HepG2 (cell line): ENCODE results near the gene DNAJB2. TPM values are rescaled to one million over a fixed set of nuclear protein-coding genes. Genes with fewer than 3 reads are reported as not detected.
A peak's percentile ranks its signal among the peaks of the same experiment; 100 is the strongest.

Experiments used
- ATAC-seq: fragments of 200-7000 bp; cut with Tn5 transposase; 3 replicates; pipeline ENCODE4 v1.9.1; 2020; ENCODE audit warnings: mild to moderate bottlenecking, moderate library complexity
- BruUV-seq: library from RNA; stranded (reverse); fragments of 400-500 nt; replicated peaks from 2 replicates; lab custom pipeline; 2021; lab: Mats Ljungman, UMichigan
- CTCF ChIA-PET: fragments of 300-600 bp; formaldehyde crosslinking; extraction: SDS; loops from one replicate; lab custom pipeline; 2021; ENCODE audit warnings: low total read pairs, inconsistent platforms, low intra/inter-chr PET ratio; lab: Yijun Ruan, JAX
- POLR2A ChIA-PET: fragments of 350-600 bp; sonication (Branson Sonifier 250); formaldehyde crosslinking; loops from one replicate; lab custom pipeline; 2020; ENCODE audit warnings: antibody characterized with exemption, inconsistent platforms; lab: Yijun Ruan, JAX
- DNase-seq: peaks from one replicate; pipeline ENCODE4 v3.0.0-alpha.2; 2015; ENCODE audit warnings: low spot score
- FAIRE-seq: peaks from 3 replicates; lab custom pipeline; 2011; peaks lifted over from hg19 to GRCh38; lab: Jason Lieb, UNC
- H2AFZ ChIP-seq: one replicate; pipeline ENCODE4 v1.6.1; 2011; ENCODE audit warnings: low read length, inconsistent platforms
- H3K27ac ChIP-seq: fragments of 300-600 bp; 3 replicates; pipeline ENCODE4 v1.8.0; 2011; ENCODE audit warnings: mixed run types, mild to moderate bottlenecking, mixed read lengths, low read length, inconsistent platforms; ENCODE audit not compliant: insufficient read depth; ENCODE audit errors: extremely low read length
- H3K27me3 ChIP-seq, 2 experiments: fragments of 200-600 bp in 1 of 2; 2 replicates in 1 of 2; 3 replicates in 1 of 2; pipeline versions ENCODE4 v1.6.0 to v1.8.0; 2011; ENCODE audit warnings: low read length in 2 of 2, mild to moderate bottlenecking in 2 of 2, moderate library complexity in 2 of 2, inconsistent platforms in 1 of 2; ENCODE audit not compliant: insufficient read depth in 2 of 2, control insufficient read depth in 1 of 2
- H3K36me3 ChIP-seq, 2 experiments: fragments of 200-600 bp in 1 of 2; replicated peaks in 1 of 2; 2 replicates in 1 of 2; 3 replicates in 1 of 2; pipeline versions ENCODE4 v1.5.1 to v1.8.0; 2011; ENCODE audit warnings: low read length in 2 of 2, inconsistent platforms in 1 of 2; ENCODE audit not compliant: insufficient read depth in 2 of 2, control insufficient read depth in 1 of 2
- H3K4me1 ChIP-seq: 2 replicates; pipeline ENCODE4 v1.5.1; 2012; ENCODE audit warnings: low read length, inconsistent platforms; ENCODE audit not compliant: insufficient read depth
- H3K4me2 ChIP-seq: 2 replicates; pipeline ENCODE4 v1.6.0; 2011; ENCODE audit warnings: low read depth, low read length, inconsistent platforms
- H3K4me3 ChIP-seq, 3 experiments: fragments of 200-600 bp in 1 of 3; sonication (generic), shearing (Covaris generic) in 1 of 3; replicated peaks in 1 of 3; 2 replicates each; pipeline ENCODE4 v1.5.1; 2011 to 2016; ENCODE audit warnings: low read length in 3 of 3, inconsistent platforms in 2 of 3, low read depth in 2 of 3, mild to moderate bottlenecking in 2 of 3, control low read depth in 1 of 3, mixed read lengths in 1 of 3; ENCODE audit not compliant: insufficient read depth in 1 of 3
- H3K79me2 ChIP-seq: one replicate; pipeline ENCODE4 v1.6.1; 2011; ENCODE audit warnings: low read length, inconsistent platforms; ENCODE audit not compliant: insufficient read depth
- H3K9ac ChIP-seq: 2 replicates; pipeline ENCODE4 v1.6.0; 2011; ENCODE audit warnings: mild to moderate bottlenecking, low read depth, low read length, inconsistent platforms; ENCODE audit not compliant: insufficient read depth
- H3K9me3 ChIP-seq: 2 replicates; pipeline ENCODE4 v1.5.1; 2012; ENCODE audit warnings: mild to moderate bottlenecking, low read length
- H4K20me1 ChIP-seq: 2 replicates; pipeline ENCODE4 v1.6.0; 2011; ENCODE audit warnings: inconsistent platforms, mild to moderate bottlenecking, low read length, moderate library complexity; ENCODE audit not compliant: insufficient read depth
- CHD4 ChIP-seq: fragments of 200-600 bp; sonication (generic); IDR thresholded peaks from 2 replicates; pipeline ENCODE4 v1.7.0; 2017; ENCODE audit warnings: mild to moderate bottlenecking, low read length, borderline replicate concordance
- KAT7 ChIP-seq: IDR thresholded peaks from 2 replicates; pipeline ENCODE4 v1.6.1; 2018; ENCODE audit warnings: borderline replicate concordance, missing compliant biosample characterization
- PREB ChIP-seq: sonication (generic); formaldehyde crosslinking; IDR thresholded peaks from 2 replicates; pipeline ENCODE4 v1.4.0; 2020; ENCODE audit warnings: missing genetic modification reagents
- ZMYM3 ChIP-seq: sonication (generic); formaldehyde crosslinking; IDR thresholded peaks from 2 replicates; pipeline ENCODE4 v1.5.1; 2020; ENCODE audit warnings: mild to moderate bottlenecking, missing genetic modification reagents
- ZNF431 ChIP-seq: sonication (generic); formaldehyde crosslinking; IDR thresholded peaks from 2 replicates; pipeline ENCODE4 v1.9.0; 2022; ENCODE audit warnings: missing genetic modification reagents, low read depth, mild to moderate bottlenecking, borderline replicate concordance
- ZNF674 ChIP-seq: sonication (generic); formaldehyde crosslinking; IDR thresholded peaks from 2 replicates; pipeline ENCODE4 v1.5.0; 2020; ENCODE audit warnings: low read depth, mild to moderate bottlenecking, missing genetic modification reagents
- WGBS: methylation state at CpG from one replicate; pipeline ENCODE4 v1.1.6; 2017; ENCODE audit warnings: low lambda C conversion rate; 5-methylcytosine and 5-hydroxymethylcytosine counted together
- in situ Hi-C: cut with HindIII; loops from 2 replicates; pipeline ENCODE4 v1.10.0; 2017; ENCODE audit warnings: low pct_unique_long_range_greater_than_20kb; ENCODE audit not compliant: extremely low pct_ligation_motif_present
- intact Hi-C: fragments of 100-400 bp; cut with micrococcal nuclease; formaldehyde crosslinking; loops from one replicate; pipeline ENCODE4 v1.10.0; 2022; ENCODE audit not compliant: unreplicated experiment
- polyA plus RNA-seq, 8 experiments: library from polyadenylated mRNA; depleted of rRNA in 3 of 8; stranded (reverse) in 7 of 8; unstranded in 1 of 8; fragments of >200 nt; fragmentation: Illumina TruSeq in 4 of 8; extraction: Trizol in 4 of 8; gene quantifications; 2 replicates each; pipeline versions ENCODE4 v1.2.1 to v1.2.3, GENCODE V29; 2011 to 2016; ENCODE audit warnings: low read depth in 4 of 8, missing spikeins in 1 of 8, mixed read lengths in 1 of 8; ENCODE audit not compliant: insufficient read depth in 1 of 8
- total RNA-seq, 5 experiments: library from RNA; depleted of rRNA; stranded (reverse); fragments of >200 nt; fragmentation: Illumina TruSeq; extraction: Trizol; gene quantifications; 2 replicates each; pipeline ENCODE4 v1.2.3, GENCODE V29; 2016; ENCODE audit warnings: low read depth in 1 of 5

Gene DNAJB2
- total and polyA plus RNA-seq, 2 of the 13 experiments (the other 11 are each of a cell fraction or from before 2014, with no cell fraction given) = 21.3 to 31.1 TPM

GRCh38 chr2:219243291-219243761 is 35.8 kb upstream of the DNAJB2 start:
- in situ Hi-C loops = no loop called here
- Histone ChIP-seq H3K4me3 (no peak overlapping the region), H3K27me3 (no peaks in the 10 kb centered on the region; a peak in 1 of 5 replicates), H4K20me1 (no peaks in the 10 kb centered on the region), H2AFZ (no peak overlapping the region), H3K27ac (no peak overlapping the region), H3K4me2 (no peak overlapping the region), H3K9me3 (no peaks in the 10 kb centered on the region), H3K4me1 (peaks cover 33% of the 10 kb centered on the region), H3K9ac (no peak overlapping the region), H3K36me3 (peaks cover 4 to 12% of the 10 kb centered on the region in 2 experiments), H3K79me2 (peaks cover 14% of the 10 kb centered on the region)
- intact Hi-C loops = no loop called here
- no TSS peak for BruUV-seq
- no peak for DNase-seq
- ChIA-PET CTCF (no interaction called here), POLR2A (interaction anchor here (3.2 kb wide), 1 partner anchor 25 kb away, joined by 57 read pairs; the partner anchor contains the start of gene ABCB6)
- no peak for TF ChIP-seq ZNF674 (CRISPR knock-in tag)
- no peak for TF ChIP-seq PREB (CRISPR knock-in tag)
- ATAC-seq = no peak
- FAIRE-seq = no peak
- WGBS = 89% methylated on average over 27 of the region's 28 CpGs

- BruUV-seq = TSS peak; percentile 79
- H3K9ac ChIP-seq = peak overlapping the region; percentile 90
- FAIRE-seq = peak; percentile 46
- intact Hi-C loops = loop anchor here (1.0 kb wide), 1 partner anchor 15 kb away; the partner anchor contains the start of genes ANKZF1 and ATG9A
- TF ChIP-seq ZMYM3 (CRISPR knock-in tag) (peak; percentile 57), KAT7 (CRISPR knock-in tag) (no peak; the same call in 1 of the 2 replicates), ZNF431 (CRISPR knock-in tag) (0 out of 2 replicates have a peak, but pooled peaks have one; percentile 3), CHD4 (peak; percentile 38; the same call in 1 of the 2 replicates)
- TF ChIP-seq, all 625 proteins: peak for 3
- H3K9me3 ChIP-seq = no peaks in the 10 kb centered on the region
- peak overlapping the region; percentile 88 to 97 (median 93) for H3K4me3 ChIP-seq
- H3K4me2 ChIP-seq = peak overlapping the region; percentile 90
- in situ Hi-C loops = no loop called here
- ChIA-PET POLR2A (interaction anchor here (0.7 to 3.2 kb wide), 26 partner anchors 8 to 463 kb away, joined by 3 to 69 read pairs (median 7); partner anchors contain the start of genes ABCB6, ANKZF1, ATG9A and CNPPD1), CTCF (no interaction called here)
- no peak overlapping the region for H2AFZ ChIP-seq
- WGBS = 0% methylated on average over 4 of the region's 6 CpGs
- peaks cover 2 to 13% of the 10 kb centered on the region in 2 experiments for H3K36me3 ChIP-seq
- peaks cover 14% of the 10 kb centered on the region for H3K79me2 ChIP-seq
- H3K27me3 ChIP-seq = no peaks in the 10 kb centered on the region; a peak in 1 of 5 replicates
- no peaks in the 10 kb centered on the region for H4K20me1 ChIP-seq
- ATAC-seq (no peak), DNase-seq (no peak)
- peaks cover 48% of the 10 kb centered on the region for H3K4me1 ChIP-seq
- H3K27ac ChIP-seq = peak overlapping the region; percentile 72
These were observed 34.4 kb upstream of the DNAJB2 start for GRCh38 chr2:219244789-219245147.
